DLD1 (cell line): ENCODE data around the gene POU6F1.
"Not testable (repeated sequence)": the region's sequence is repeated elsewhere in the genome, so short reads cannot be mapped to it uniquely, and the experiment has no call there.

Experiments
- in situ Hi-C: cut with HindIII; loops from 2 replicates; pipeline ENCODE4 v1.10.0; 2017; ENCODE audit warnings: low sequenced_read_pairs

The POU6F1 gene

GRCh38 chr12:51217968-51218606, at the start of gene POU6F1:
TSS of gene POU6F1 (minus strand) at chr12:51218062. CDS start at chr12:51206836, 11,226 bp downstream.
- in situ Hi-C loops = no loop called here

GRCh38 chr12:51265024-51265423, 47.2 kb upstream of the POU6F1 start:
- in situ Hi-C loops = no loop called here

GRCh38 chr12:51264297-51264696, 46.4 kb upstream of the POU6F1 start:
- in situ Hi-C loops = no loop called here

- in situ Hi-C loops = no loop called here
Measured at GRCh38 chr12:51263341-51263740, 45.5 kb upstream of the POU6F1 start.

GRCh38 chr12:51262758-51263177, 44.9 kb upstream of the POU6F1 start:
- in situ Hi-C loops = no loop called here

GRCh38 chr12:51259600-51259999, 41.7 kb upstream of the POU6F1 start:
- in situ Hi-C loops = not testable (repeated sequence)

- in situ Hi-C loops = no loop called here
Measured at GRCh38 chr12:51254536-51254935, 36.7 kb upstream of the POU6F1 start.

GRCh38 chr12:51253276-51253675, 35.4 kb upstream of the POU6F1 start:
- in situ Hi-C loops = no loop called here

GRCh38 chr12:51247523-51248206, 29.8 kb upstream of the POU6F1 start:
- in situ Hi-C loops = no loop called here

- in situ Hi-C loops = no loop called here
Measured at GRCh38 chr12:51246254-51246853, 28.5 kb upstream of the POU6F1 start.

GRCh38 chr12:51245476-51246253, 27.8 kb upstream of the POU6F1 start:
- in situ Hi-C loops = no loop called here

- in situ Hi-C loops = no loop called here
Measured at GRCh38 chr12:51244269-51244668, 26.4 kb upstream of the POU6F1 start.

GRCh38 chr12:51242876-51243275, 25.0 kb upstream of the POU6F1 start:
- in situ Hi-C loops = no loop called here

GRCh38 chr12:51242120-51242519, 24.3 kb upstream of the POU6F1 start:
- in situ Hi-C loops = no loop called here

GRCh38 chr12:51240971-51241370, 23.1 kb upstream of the POU6F1 start:
- in situ Hi-C loops = no loop called here

- in situ Hi-C loops = no loop called here
Measured at GRCh38 chr12:51238510-51239334, 20.9 kb upstream of the POU6F1 start, which contains the start of gene DAZAP2. TSS of gene DAZAP2 (plus strand) at chr12:51238826. CDS start at chr12:51238908, 82 bp downstream.

- in situ Hi-C loops = no loop called here
Measured at GRCh38 chr12:51238037-51238509, 20.2 kb upstream of the POU6F1 start.

GRCh38 chr12:51234530-51234929, 16.7 kb upstream of the POU6F1 start:
- in situ Hi-C loops = no loop called here

GRCh38 chr12:51232642-51233041, 14.8 kb upstream of the POU6F1 start:
- in situ Hi-C loops = no loop called here

- in situ Hi-C loops = no loop called here
Measured at GRCh38 chr12:51229116-51229809, 11.4 kb upstream of the POU6F1 start.
